Stomach smooth muscle (tissue), 2 donors: ENCODE results near the gene FATE1.

Experiments
- H3K27ac ChIP-seq: one replicate; pipeline ENCODE4 v1.7.0; 2013; ENCODE audit warnings: mild to moderate bottlenecking, low read length, inconsistent platforms
- H3K27me3 ChIP-seq, 2 donors: one replicate each; pipeline ENCODE4 v1.7.0; 2013; ENCODE audit warnings: low read length in 2 of 2; ENCODE audit not compliant: insufficient read depth in 2 of 2, control insufficient read depth in 1 of 2
- H3K36me3 ChIP-seq, 2 donors: one replicate each; pipeline ENCODE4 v1.7.0; 2013; ENCODE audit warnings: low read length in 2 of 2; ENCODE audit not compliant: control insufficient read depth in 2 of 2, insufficient read depth in 2 of 2
- H3K4me1 ChIP-seq: one replicate; pipeline ENCODE4 v1.7.0; 2013; ENCODE audit warnings: low read length; ENCODE audit not compliant: control insufficient read depth, insufficient read depth
- H3K4me3 ChIP-seq, 2 donors: one replicate each; pipeline ENCODE4 v1.7.0; 2013; ENCODE audit warnings: low read length in 2 of 2
- H3K9ac ChIP-seq, 2 donors: one replicate each; pipeline ENCODE4 v1.7.0; 2013; ENCODE audit warnings: low read length in 2 of 2, mild to moderate bottlenecking in 1 of 2
- H3K9me3 ChIP-seq, 2 donors: one replicate each; pipeline ENCODE4 v1.7.0; 2013; ENCODE audit warnings: low read length in 2 of 2; ENCODE audit not compliant: control insufficient read depth in 2 of 2
- donor health status: healthy.
- donor health status: Pancreatic carcinoma.

FATE1 gene

DNA sequence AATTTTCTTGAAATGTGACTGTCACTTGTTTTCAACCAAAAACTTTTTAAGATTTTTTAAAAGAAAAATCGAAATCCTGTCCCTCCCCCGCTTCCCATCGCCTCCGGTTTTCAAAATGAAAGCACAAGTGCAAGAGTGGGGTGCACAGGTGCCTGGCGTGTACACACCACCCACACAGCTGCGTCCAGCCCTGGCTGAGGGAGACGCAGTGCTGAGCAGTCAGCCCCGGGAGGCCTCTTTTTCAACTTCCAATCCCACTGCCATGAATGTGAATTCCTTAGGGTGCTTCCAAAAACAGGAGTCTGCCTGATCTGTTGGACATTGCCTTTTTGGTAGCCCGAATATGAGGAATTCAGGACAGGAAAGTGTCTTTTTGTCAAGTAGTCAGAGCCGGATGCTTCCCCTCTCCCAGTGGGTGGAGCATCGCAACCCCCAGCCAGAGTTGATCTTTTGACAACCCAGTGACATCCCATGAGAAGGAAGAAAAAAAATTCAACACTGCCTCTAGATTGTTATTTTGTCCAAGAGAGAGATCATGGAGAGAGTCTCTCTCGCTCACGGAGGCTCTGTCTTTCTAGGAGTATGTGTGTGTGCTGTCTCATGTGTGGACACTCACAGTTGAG lies 11.7 kb upstream of the FATE1 start:
- Histone ChIP-seq H3K4me3 (no peak overlapping the region), H3K27me3 (peaks cover 0 to 12% of the 10 kb centered on the region in 2 donors), H3K36me3 (no peaks in the 10 kb centered on the region), H3K27ac (no peak overlapping the region), H3K4me1 (no peaks in the 10 kb centered on the region), H3K9me3 (no peaks in the 10 kb centered on the region), H3K9ac (no peak overlapping the region)

DNA sequence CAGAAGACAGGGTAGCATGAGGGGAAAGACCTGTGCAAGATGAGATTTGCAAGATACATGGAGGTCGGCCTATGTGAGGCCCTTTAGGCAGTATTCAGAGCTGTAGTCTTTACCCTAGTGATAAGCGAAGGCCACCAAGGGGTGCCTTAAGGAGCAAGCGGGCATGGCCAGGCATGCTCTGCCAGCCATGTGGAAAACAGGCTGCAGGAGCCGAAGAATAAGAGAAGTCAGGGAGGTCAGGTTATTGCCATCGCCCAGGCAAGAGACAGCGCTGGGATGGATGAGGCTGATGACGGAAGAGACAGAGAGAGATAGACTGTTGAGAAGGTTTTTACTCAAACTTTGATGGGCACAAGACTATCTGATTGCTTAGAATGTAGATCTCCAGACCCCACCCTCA lies 7.0 kb upstream of the FATE1 start:
- H3K9ac ChIP-seq = no peak overlapping the region
- no peaks in the 10 kb centered on the region for H3K36me3 ChIP-seq
- H3K4me3 ChIP-seq = no peak overlapping the region
- H3K9me3 ChIP-seq = no peaks in the 10 kb centered on the region
- H3K4me1 ChIP-seq = peaks cover 6% of the 10 kb centered on the region
- peaks cover 0 to 18% of the 10 kb centered on the region in 2 donors for H3K27me3 ChIP-seq
- H3K27ac ChIP-seq = no peak overlapping the region

DNA sequence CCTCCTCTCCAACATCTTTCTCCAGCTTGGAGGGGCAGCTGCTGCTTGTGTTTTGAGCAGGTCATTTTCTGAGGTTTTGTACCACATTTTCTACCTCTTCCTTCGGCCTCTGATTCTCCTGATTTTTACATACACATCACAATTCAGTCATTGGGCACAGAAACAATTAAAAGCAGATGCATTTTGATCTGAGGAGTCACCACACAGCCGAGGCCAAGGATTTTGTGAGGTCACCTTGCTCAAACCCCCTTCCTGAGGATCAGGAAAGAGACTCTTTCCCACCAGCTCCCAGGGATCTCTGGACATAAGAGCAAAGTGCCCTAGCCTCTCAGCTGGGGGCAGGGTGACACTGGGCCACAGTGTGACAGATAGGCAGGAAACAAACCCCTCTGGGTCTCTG lies 5.4 kb upstream of the FATE1 start:
- Histone ChIP-seq H3K27me3 (peaks cover 0 to 22% of the 10 kb centered on the region in 2 donors), H3K9ac (no peak overlapping the region), H3K27ac (no peak overlapping the region), H3K4me3 (no peak overlapping the region), H3K9me3 (no peaks in the 10 kb centered on the region), H3K4me1 (peaks cover 6% of the 10 kb centered on the region), H3K36me3 (no peaks in the 10 kb centered on the region)

- Histone ChIP-seq H3K4me1 (peaks cover 6% of the 10 kb centered on the region), H3K27ac (no peak overlapping the region), H3K27me3 (peaks cover 0 to 25% of the 10 kb centered on the region in 2 donors), H3K4me3 (no peak overlapping the region), H3K9ac (no peak overlapping the region), H3K36me3 (no peaks in the 10 kb centered on the region), H3K9me3 (no peaks in the 10 kb centered on the region)
Observed at GRCh38 chrX:151711154-151711553, 4.7 kb upstream of the FATE1 start.

DNA sequence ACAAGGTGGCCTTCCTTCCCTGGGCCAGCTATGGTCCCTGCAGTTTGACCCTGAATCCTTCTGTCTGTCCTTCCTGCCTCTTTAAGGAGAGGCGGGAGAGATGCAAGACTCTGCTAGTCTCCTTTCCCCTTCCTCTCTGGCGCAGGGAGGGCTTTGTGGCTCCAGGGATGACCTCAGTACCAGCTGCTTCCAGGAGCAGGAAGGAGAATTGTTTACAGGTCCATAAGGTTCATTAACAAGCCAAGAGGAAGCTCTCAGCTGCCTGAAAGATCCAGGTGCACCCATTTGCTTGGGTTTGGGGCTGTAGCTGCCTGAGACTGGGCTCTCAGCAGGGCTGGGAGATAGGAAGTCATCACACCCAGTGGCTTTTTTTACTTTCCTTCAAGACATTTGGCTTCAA lies 4.0 kb upstream of the FATE1 start:
- no peaks in the 10 kb centered on the region for H3K36me3 ChIP-seq
- H3K9me3 ChIP-seq = no peaks in the 10 kb centered on the region
- peaks cover 0 to 23% of the 10 kb centered on the region in 2 donors for H3K27me3 ChIP-seq
- H3K27ac ChIP-seq = no peak overlapping the region
- H3K4me1 ChIP-seq = peaks cover 6% of the 10 kb centered on the region
- H3K9ac ChIP-seq = no peak overlapping the region
- H3K4me3 ChIP-seq = no peak overlapping the region

DNA sequence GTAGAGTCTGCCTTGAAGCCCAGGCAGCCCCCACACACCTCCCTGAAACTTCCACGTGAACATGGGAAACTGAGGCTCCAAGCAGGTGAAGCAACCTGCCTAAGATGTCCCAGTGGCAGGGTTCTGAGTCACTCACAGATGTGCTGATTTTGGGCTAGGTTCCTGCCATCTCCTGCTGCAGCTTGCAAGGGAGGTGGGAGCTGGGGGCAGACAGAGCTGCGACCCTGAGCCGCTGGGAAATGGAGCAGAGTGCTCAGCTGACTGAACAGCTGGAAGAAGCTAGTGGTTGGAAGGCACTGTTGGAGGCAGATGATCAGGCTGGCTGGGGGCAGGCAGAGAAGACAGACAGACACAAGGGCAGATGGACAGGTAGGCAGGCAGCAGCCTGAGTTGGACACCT lies 3.6 kb upstream of the FATE1 start:
- Histone ChIP-seq H3K9me3 (no peaks in the 10 kb centered on the region), H3K27me3 (peaks cover 0 to 22% of the 10 kb centered on the region in 2 donors), H3K4me3 (no peak overlapping the region), H3K36me3 (no peaks in the 10 kb centered on the region), H3K27ac (no peak overlapping the region), H3K9ac (no peak overlapping the region), H3K4me1 (peaks cover 6% of the 10 kb centered on the region)

- Histone ChIP-seq H3K4me3 (no peak overlapping the region), H3K9ac (no peak overlapping the region), H3K4me1 (peaks cover 6% of the 10 kb centered on the region), H3K27me3 (peaks cover 0 to 17% of the 10 kb centered on the region in 2 donors), H3K9me3 (no peaks in the 10 kb centered on the region), H3K27ac (no peak overlapping the region), H3K36me3 (no peaks in the 10 kb centered on the region)
Observed at GRCh38 chrX:151713849-151714248, 2.0 kb upstream of the FATE1 start.

DNA sequence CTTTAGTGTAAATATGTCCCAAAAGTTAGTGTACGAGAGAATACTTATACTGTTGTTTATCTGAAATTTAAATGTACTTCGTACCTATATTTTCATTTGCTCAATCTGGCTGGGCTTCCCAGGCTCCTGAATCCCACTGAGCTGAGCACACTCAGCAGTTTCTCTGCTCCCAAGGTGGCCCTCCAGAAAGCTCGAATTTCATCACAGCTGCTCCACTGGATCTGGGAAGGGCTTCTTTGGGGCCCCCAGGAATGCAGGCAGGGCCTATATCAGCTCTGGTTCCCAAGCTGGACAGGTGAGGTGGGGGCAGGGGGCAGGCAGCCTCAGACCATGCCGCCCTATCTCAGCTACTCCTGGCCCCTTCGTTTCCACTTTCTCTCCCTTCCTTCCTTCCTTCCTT lies 1.5 kb upstream of the FATE1 start:
- Histone ChIP-seq H3K9me3 (no peaks in the 10 kb centered on the region), H3K4me3 (no peak overlapping the region), H3K27me3 (peaks cover 0 to 15% of the 10 kb centered on the region in 2 donors), H3K4me1 (peaks cover 6% of the 10 kb centered on the region), H3K36me3 (no peaks in the 10 kb centered on the region), H3K27ac (no peak overlapping the region), H3K9ac (no peak overlapping the region)

DNA sequence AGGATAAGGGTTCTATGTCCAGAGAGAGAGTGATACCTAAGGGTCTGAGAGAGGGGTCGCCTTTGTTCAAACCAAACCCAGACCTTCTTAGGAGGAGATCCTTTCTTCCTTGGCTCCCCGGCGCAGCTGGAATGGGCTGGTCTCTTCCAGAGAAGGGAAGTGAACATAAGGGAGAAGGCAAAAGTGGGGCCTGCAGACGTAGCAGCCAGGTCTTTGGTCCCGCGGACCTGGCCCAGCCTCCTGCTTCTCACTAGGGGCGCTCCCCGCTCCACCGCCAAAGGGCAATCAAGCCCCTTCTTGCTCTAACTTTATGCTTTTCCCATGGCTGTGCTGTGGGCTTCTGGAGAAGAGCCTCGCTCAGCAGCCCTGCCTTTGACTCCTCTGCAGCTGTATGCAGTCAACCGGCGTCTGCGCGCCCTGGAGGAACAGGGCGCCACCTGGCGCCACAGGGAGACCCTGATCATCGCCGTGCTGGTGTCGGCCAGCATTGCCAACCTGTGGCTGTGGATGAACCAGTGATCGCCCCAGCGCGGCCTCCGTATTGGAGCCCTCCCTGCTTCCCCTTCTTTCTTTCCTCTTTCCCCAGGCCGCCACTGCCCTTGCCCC lies 6.5 kb downstream of the FATE1 start:
- no peak overlapping the region for H3K27ac ChIP-seq
- H3K27me3 ChIP-seq = peaks cover 0 to 21% of the 10 kb centered on the region in 2 donors
- H3K4me1 ChIP-seq = no peaks in the 10 kb centered on the region
- H3K9me3 ChIP-seq = no peaks in the 10 kb centered on the region
- no peaks in the 10 kb centered on the region for H3K36me3 ChIP-seq
- no peak overlapping the region for H3K4me3 ChIP-seq
- H3K9ac ChIP-seq = no peak overlapping the region

DNA sequence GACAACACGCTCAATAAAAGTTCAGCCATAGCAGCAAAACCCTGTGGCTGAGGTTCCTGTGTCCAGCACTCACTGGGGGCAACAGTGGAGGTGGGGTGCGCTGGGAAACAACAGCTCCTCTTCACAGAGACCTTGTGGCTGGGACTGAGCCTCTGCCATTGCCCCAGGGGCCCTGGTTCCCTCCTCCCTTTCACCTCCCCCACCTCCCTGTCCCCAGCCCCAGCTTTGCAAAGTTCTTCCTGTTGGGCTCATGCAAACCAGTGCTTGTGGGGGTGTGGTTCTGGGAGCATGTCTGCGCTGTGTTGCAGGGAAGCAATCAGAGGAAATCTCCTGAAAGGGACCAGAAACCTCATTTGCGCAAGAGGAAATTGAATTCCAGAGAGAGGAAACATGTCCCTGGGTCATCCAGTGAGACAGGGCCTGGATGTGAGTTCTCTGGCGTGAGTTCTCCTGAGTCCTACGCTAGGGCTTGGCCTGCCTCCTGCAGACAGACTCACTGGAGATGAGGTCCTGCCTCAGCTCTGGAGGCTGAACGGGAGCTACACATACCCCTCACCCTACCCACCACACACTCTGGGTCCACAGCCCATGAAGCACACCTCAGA lies 7.4 kb downstream of the FATE1 start:
- H3K4me1 ChIP-seq = no peaks in the 10 kb centered on the region
- H3K9me3 ChIP-seq = no peaks in the 10 kb centered on the region
- H3K27ac ChIP-seq = no peak overlapping the region
- H3K9ac ChIP-seq = no peak overlapping the region
- H3K27me3 ChIP-seq = peaks cover 0 to 23% of the 10 kb centered on the region in 2 donors
- H3K36me3 ChIP-seq = no peaks in the 10 kb centered on the region
- no peak overlapping the region for H3K4me3 ChIP-seq
